Mesodermal cell (in vitro differentiated cells): ENCODE measurements around the gene GMEB1.
"Not testable (repeated sequence)": the region's sequence is repeated elsewhere in the genome, so short reads cannot be mapped to it uniquely, and the experiment has no call there.

Experiments used
- H3K27ac ChIP-seq: 2 replicates; pipeline ENCODE4 v1.7.0; 2013; ENCODE audit warnings: mild to moderate bottlenecking, low read depth, low read length, moderate library complexity; ENCODE audit not compliant: severe bottlenecking
- H3K36me3 ChIP-seq: 2 replicates; pipeline ENCODE4 v1.7.1; 2013; ENCODE audit warnings: mild to moderate bottlenecking, low read length, moderate library complexity; ENCODE audit not compliant: control insufficient read depth, insufficient read depth
- H3K4me1 ChIP-seq: one replicate; pipeline ENCODE4 v1.7.1; 2013; ENCODE audit warnings: mild to moderate bottlenecking, low read length; ENCODE audit not compliant: insufficient read depth, control insufficient read depth, poor library complexity, severe bottlenecking
- H3K4me3 ChIP-seq: 2 replicates; pipeline ENCODE4 v1.7.0; 2013; ENCODE audit warnings: low read length, control low read depth, mild to moderate bottlenecking; ENCODE audit not compliant: insufficient read depth, poor library complexity, severe bottlenecking; ENCODE audit errors: extremely low read depth
- H3K9me3 ChIP-seq: 2 replicates; pipeline ENCODE4 v1.7.1; 2013; ENCODE audit warnings: mild to moderate bottlenecking, low read length, moderate library complexity; ENCODE audit not compliant: control insufficient read depth
- WGBS, 2 experiments: methylation state at CpG; one replicate each; pipeline ENCODE4 v1.1.5; 2013; ENCODE audit warnings: missing lambda C conversion rate in 2 of 2; ENCODE audit not compliant: insufficient coverage in 2 of 2; 5-methylcytosine and 5-hydroxymethylcytosine counted together

GMEB1 gene

GRCh38 chr1:28675924-28676257 is 7.3 kb downstream of the GMEB1 start:
- Histone ChIP-seq H3K4me3 (no peak overlapping the region), H3K36me3 (peaks cover 9% of the 10 kb centered on the region), H3K4me1 (no peaks in the 10 kb centered on the region), H3K9me3 (no peaks in the 10 kb centered on the region), H3K27ac (no peak overlapping the region)

DNA sequence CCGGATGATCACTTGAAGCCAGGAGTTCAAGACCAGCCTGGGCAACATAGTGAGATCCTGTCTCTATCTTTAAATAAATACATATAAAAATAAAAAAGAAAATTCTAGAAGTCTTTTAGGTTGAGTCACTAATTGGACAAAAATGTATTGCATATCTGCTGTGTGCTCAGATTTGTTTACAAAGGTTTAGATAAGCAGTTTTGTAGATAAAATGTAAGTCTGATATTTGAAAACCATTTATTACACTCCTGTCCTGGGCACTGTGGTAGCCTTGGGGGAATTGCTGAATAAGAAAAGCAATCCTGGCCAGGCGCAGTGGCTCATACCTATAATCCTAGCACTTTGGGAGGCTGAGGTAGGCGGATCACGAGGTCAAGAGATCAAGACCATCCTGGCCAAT is 11.6 kb downstream of the GMEB1 start:
- H3K27ac ChIP-seq, result no peak overlapping the region
- WGBS, 2 experiments, result 88 to 89% methylated on average over 3 of the region's 4 CpGs
- H3K9me3 ChIP-seq, result no peaks in the 10 kb centered on the region
- H3K36me3 ChIP-seq, result peaks cover 40% of the 10 kb centered on the region
- H3K4me1 ChIP-seq, result no peaks in the 10 kb centered on the region
- H3K4me3 ChIP-seq, result no peak overlapping the region

DNA sequence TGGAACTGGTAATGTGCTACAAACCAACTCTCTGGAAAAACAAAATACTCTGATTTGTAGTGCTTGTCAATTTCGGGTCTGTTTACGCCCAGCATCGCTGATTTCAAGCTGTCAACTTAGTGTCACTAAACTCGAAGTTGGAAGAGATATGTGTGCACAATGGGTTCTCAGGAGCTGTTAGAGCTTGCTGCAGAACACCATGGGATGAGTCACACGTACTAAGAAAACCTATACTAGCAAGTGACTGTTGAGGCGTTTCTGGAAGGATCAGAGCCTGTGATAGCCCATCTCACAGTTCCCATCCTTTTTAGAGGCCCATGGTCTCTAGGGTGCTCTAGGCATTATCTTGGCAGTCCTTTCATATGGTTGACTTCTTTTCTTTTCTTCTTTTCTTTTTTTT is 14.3 kb downstream of the GMEB1 start:
- H3K4me1 ChIP-seq, result no peaks in the 10 kb centered on the region
- 93 to 94% methylated on average over 6 of the region's 6 CpGs for WGBS, 2 experiments
- peaks cover 65% of the 10 kb centered on the region for H3K36me3 ChIP-seq
- no peaks in the 10 kb centered on the region for H3K9me3 ChIP-seq
- no peak overlapping the region for H3K4me3 ChIP-seq
- no peak overlapping the region for H3K27ac ChIP-seq

GRCh38 chr1:28684937-28685336 is 16.4 kb downstream of the GMEB1 start:
- WGBS, 2 experiments, result 82 to 89% methylated on average over 2 to 3 of the region's 4 CpGs

DNA sequence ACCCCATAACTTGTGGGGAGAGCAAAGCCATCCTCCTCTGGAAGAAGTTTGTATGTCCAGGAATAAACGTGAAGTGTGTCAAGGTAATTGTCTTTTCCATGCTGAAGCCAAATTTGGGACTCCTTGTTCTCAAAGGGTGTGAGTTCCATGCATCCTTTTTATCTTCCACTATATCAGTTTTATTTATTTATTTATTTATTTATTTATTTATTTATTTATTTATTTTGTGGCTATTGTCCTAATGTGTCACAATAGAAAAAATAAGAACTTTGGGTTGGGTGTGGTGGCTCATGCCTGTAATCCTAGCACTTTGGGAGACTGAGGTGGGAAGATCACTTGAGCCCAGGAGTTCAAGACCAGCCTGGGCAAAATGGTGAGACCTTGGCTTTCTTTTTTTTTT is 23.0 kb downstream of the GMEB1 start:
- WGBS, 2 experiments, result no CpG with 5 or more reads among the region's 1 CpG
- not testable (repeated sequence) for H3K27ac ChIP-seq, H3K4me3 ChIP-seq, H3K9me3 ChIP-seq, H3K4me1 ChIP-seq
- H3K36me3 ChIP-seq, result peaks cover 63% of the 10 kb centered on the region

More at GRCh38 chr1:28684937-28685336, 16.4 kb downstream of the GMEB1 start:
- Histone ChIP-seq H3K4me3 (no peak overlapping the region), H3K9me3 (no peaks in the 10 kb centered on the region), H3K36me3 (peaks cover 71% of the 10 kb centered on the region), H3K4me1 (no peaks in the 10 kb centered on the region), H3K27ac (no peak overlapping the region)

DNA sequence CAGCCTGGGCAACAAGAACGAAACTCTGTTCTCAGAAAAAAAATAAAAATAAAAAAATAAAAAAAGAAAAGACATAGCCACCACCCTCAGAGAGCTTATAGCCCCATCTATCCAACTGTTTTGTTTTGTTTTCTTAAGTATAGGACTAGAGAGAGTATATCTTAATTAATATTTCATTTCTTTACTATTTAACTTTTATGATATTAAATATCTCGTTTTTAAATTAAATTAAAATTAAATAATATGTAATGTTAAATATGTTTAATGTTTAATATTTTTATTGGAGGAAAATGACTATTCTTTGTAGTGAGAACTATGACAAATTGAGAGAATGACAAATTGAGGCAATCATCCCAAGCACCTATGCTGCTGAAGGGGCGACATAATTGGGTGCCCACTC is 35.0 kb downstream of the GMEB1 start:
- no CpG with 5 or more reads among the region's 3 CpGs for WGBS, 2 experiments
- H3K36me3 ChIP-seq, result peaks cover 81% of the 10 kb centered on the region

GRCh38 chr1:28716336-28716735 is 47.8 kb downstream of the GMEB1 start:
- Histone ChIP-seq H3K9me3 (no peaks in the 10 kb centered on the region), H3K27ac (no peak overlapping the region), H3K36me3 (peaks cover 41% of the 10 kb centered on the region), H3K4me3 (no peak overlapping the region), H3K4me1 (no peaks in the 10 kb centered on the region)
- WGBS, 2 experiments, result 100% methylated on average over 1 of the region's 2 CpGs; no CpG with 5 or more reads in 1 of the 2 experiments

More for the DNA sequence above, 35.0 kb downstream of the GMEB1 start:
- H3K4me3 ChIP-seq, result no peak overlapping the region
- H3K4me1 ChIP-seq, result no peaks in the 10 kb centered on the region
- H3K9me3 ChIP-seq, result no peaks in the 10 kb centered on the region
- no peak overlapping the region for H3K27ac ChIP-seq

DNA sequence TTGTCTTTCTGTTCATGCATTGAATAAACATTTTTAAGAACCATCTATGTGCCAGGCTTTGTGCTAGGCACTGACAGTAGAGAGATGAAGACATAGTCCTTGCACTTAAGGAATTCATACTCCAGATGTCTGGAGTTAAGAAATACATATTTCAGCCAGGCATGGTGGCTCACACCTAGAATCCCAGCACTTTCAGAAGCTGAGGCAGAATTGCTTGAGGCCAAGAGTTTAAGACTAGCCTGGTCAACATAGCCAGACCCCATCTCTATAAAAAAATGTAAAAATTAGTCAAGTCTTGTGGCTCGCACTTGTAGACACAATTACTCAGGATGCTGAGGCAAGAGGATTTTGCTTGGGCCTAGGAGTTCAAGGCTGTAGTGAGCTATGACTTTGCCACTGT is 49.6 kb downstream of the GMEB1 start:
- H3K4me1 ChIP-seq, result no peaks in the 10 kb centered on the region
- peaks cover 23% of the 10 kb centered on the region for H3K36me3 ChIP-seq
- no peaks in the 10 kb centered on the region for H3K9me3 ChIP-seq
- 100% methylated on average over 1 of the region's 1 CpG for WGBS, 2 experiments
- H3K4me3 ChIP-seq, result no peak overlapping the region
- no peak overlapping the region for H3K27ac ChIP-seq

DNA sequence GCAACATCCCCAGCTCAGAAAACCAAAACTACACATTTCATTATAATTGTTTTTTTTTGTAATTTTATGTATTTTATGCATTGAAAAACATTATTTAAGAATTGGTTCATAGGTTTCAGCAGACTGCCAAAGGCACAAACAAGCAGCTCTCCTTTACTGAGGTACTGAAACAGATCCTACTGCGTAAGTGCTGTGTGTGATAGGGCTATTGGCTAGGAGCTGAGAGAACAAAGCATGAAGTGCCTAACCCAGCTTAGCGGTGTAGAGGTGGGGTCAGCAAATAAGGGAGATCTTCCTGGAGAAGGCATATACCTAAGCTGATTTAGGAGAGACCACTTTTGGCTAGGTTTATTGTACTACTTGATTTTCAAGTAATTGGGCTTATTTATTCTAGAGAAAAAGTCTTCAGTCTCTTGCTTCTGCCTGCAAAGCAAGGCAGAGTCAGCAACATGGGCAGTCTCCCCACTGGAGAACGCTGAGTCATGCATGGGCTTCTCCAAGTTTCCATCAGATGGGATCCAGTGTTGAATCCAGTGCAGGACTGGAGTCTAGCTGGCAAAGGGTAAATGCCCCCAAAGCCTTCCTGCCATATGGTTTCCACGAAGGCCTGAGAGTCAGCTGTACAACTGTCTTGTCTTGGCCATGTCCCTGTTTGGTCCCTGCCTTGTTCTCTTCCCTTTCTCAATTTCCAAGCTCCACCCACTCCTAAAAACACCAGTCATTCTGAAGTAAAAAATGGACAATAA is 50.2 kb downstream of the GMEB1 start:
- Histone ChIP-seq H3K4me3 (no peak overlapping the region), H3K36me3 (peaks cover 17% of the 10 kb centered on the region), H3K4me1 (no peaks in the 10 kb centered on the region), H3K9me3 (no peaks in the 10 kb centered on the region), H3K27ac (no peak overlapping the region)
- 88 to 92% methylated on average over 3 to 4 of the region's 4 CpGs for WGBS, 2 experiments

- H3K4me1 ChIP-seq, result no peaks in the 10 kb centered on the region
- no peaks in the 10 kb centered on the region for H3K9me3 ChIP-seq
- H3K36me3 ChIP-seq, result peaks cover 12% of the 10 kb centered on the region
- no peak overlapping the region for H3K27ac ChIP-seq
- H3K4me3 ChIP-seq, result no peak overlapping the region
Measured at GRCh38 chr1:28719332-28719619, 50.7 kb downstream of the GMEB1 start.

- peaks cover 3% of the 10 kb centered on the region for H3K36me3 ChIP-seq
- WGBS, 2 experiments, result 90 to 92% methylated on average over 4 to 5 of the region's 5 CpGs
- H3K4me1 ChIP-seq, result no peaks in the 10 kb centered on the region
- no peaks in the 10 kb centered on the region for H3K9me3 ChIP-seq
- no peak overlapping the region for H3K27ac ChIP-seq
- H3K4me3 ChIP-seq, result no peak overlapping the region
Measured at GRCh38 chr1:28720376-28720775, 51.8 kb downstream of the GMEB1 start.
